Measurements from ENCODE around the gene IGSF23.

GRCh38 chr19:44685877-44686276, 72.5 kb downstream of the IGSF23 start:
- TF ChIP-seq CTCF (IDR thresholded peaks at IDR 0.05 in 4 of 5, conservative IDR thresholded peaks at IDR 0.05 in 1 of 5) (no peak), POLR2A (IDR thresholded peaks at IDR 0.05) (no peak)

Data from gastrocnemius medialis (tissue), 4 donors.